ENCODE measurements around the gene PPP4R2.

DNA sequence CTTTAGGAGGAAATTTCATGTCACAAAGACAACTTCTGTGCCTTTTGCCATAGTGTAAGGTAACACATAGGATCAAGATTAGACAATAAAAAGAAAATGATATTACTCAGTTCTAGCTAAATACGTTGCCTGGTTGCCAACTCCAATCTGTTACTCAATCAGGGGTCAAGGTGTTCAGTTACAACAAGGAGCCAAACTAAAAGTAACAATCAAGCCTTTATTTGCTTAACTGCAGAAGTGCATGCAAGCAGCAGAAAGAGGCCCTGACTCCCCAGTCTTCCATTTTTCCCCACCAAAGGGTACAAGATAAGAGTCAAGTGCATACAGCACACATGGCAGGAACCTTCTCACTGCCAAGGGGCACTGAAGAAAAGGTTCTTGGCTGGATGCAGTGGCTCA lies 28.3 kb upstream of the PPP4R2 start:
- TF ChIP-seq, protein P1, sequence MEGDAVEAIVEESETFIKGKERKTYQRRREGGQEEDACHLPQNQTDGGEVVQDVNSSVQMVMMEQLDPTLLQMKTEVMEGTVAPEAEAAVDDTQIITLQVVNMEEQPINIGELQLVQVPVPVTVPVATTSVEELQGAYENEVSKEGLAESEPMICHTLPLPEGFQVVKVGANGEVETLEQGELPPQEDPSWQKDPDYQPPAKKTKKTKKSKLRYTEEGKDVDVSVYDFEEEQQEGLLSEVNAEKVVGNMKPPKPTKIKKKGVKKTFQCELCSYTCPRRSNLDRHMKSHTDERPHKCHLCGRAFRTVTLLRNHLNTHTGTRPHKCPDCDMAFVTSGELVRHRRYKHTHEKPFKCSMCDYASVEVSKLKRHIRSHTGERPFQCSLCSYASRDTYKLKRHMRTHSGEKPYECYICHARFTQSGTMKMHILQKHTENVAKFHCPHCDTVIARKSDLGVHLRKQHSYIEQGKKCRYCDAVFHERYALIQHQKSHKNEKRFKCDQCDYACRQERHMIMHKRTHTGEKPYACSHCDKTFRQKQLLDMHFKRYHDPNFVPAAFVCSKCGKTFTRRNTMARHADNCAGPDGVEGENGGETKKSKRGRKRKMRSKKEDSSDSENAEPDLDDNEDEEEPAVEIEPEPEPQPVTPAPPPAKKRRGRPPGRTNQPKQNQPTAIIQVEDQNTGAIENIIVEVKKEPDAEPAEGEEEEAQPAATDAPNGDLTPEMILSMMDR (IDR thresholded peaks at IDR 0.05), result no peak
- no peak for TF ChIP-seq POLR2A (IDR thresholded peaks at IDR 0.05)

All from adrenal gland (tissue), 5 donors.